ENCODE results near the gene CNIH4. TPM values are rescaled to one million over a fixed set of nuclear protein-coding genes. Genes with fewer than 3 reads are reported as not detected.

CNIH4 gene
- 159 and 169 TPM in 2 replicates for polyA plus RNA-seq

GRCh38 chr1:224356685-224357625 lies at the start of gene CNIH4:
Gene CNIH4, plus strand, starts transcription at chr1:224356879. Its CDS starts 46 bp downstream, at chr1:224356925.

GRCh38 chr1:224329842-224330753 lies 26.6 kb upstream of the CNIH4 start, which contains the start of gene NVL:
Gene NVL, minus strand, starts transcription at chr1:224330172. Its CDS starts 45 bp downstream, at chr1:224330127.

Other genes starting within 250 kb of the CNIH4 start
- 14.5 and 15.5 TPM in 2 replicates for gene FBXO28, start 242.8 kb upstream of the CNIH4 start, polyA plus RNA-seq
- 154 and 163 TPM in 2 replicates for gene DEGS1, start 173.6 kb upstream of the CNIH4 start, polyA plus RNA-seq
- 14.9 and 16.4 TPM in 2 replicates for gene NVL, start 26.7 kb upstream of the CNIH4 start, polyA plus RNA-seq
- 24.6 and 24.7 TPM in 2 replicates for gene WDR26, start 77.9 kb downstream of the CNIH4 start, polyA plus RNA-seq

Data from Purkinje cell (primary cell).